Mesenchymal stem cell (in vitro differentiated cells and primary cell): Measurements from ENCODE around the gene SIGLEC1.
A peak's percentile ranks its signal among the peaks of the same experiment; 100 is the strongest.

Experiments
- DNase-seq: peaks from one replicate; pipeline ENCODE4 v3.0.0-alpha.2; 2013
- H2AFZ ChIP-seq: one replicate; pipeline ENCODE4 v1.6.1; 2013; ENCODE audit warnings: low read depth, mild to moderate bottlenecking, control low read depth, inconsistent platforms, low read length, moderate library complexity
- H2AK5ac ChIP-seq: 2 replicates; pipeline ENCODE4 v1.6.1; 2013; ENCODE audit warnings: low read length, moderate library complexity, mild to moderate bottlenecking, inconsistent platforms; ENCODE audit not compliant: severe bottlenecking
- H2BK120ac ChIP-seq: one replicate; pipeline ENCODE4 v1.6.1; 2013; ENCODE audit warnings: low read depth, mild to moderate bottlenecking, inconsistent platforms, low read length, moderate library complexity
- H2BK12ac ChIP-seq, 2 experiments: one replicate each; pipeline ENCODE4 v1.6.1; 2013; ENCODE audit warnings: inconsistent platforms in 2 of 2, low read length in 2 of 2, mild to moderate bottlenecking in 2 of 2, moderate library complexity in 2 of 2, control low read depth in 1 of 2
- H2BK15ac ChIP-seq: one replicate; pipeline ENCODE4 v1.6.1; 2013; ENCODE audit warnings: mild to moderate bottlenecking, low read depth, inconsistent platforms; ENCODE audit not compliant: poor library complexity, severe bottlenecking
- H2BK5ac ChIP-seq: 2 replicates; pipeline ENCODE4 v1.6.1; 2013; ENCODE audit warnings: low read depth, mild to moderate bottlenecking, low read length, control low read depth, inconsistent platforms; ENCODE audit not compliant: poor library complexity, severe bottlenecking
- H3K14ac ChIP-seq, 2 experiments: one replicate each; pipeline ENCODE4 v1.6.1; 2013; ENCODE audit warnings: inconsistent platforms in 2 of 2, low read length in 2 of 2, control low read depth in 1 of 2, mild to moderate bottlenecking in 1 of 2, moderate library complexity in 1 of 2
- H3K18ac ChIP-seq, 2 experiments: one replicate each; pipeline ENCODE4 v1.6.1; 2013; ENCODE audit warnings: inconsistent platforms in 2 of 2, low read length in 2 of 2, control low read depth in 1 of 2, low read depth in 1 of 2, mild to moderate bottlenecking in 1 of 2
- H3K23ac ChIP-seq, 2 experiments: one replicate each; pipeline ENCODE4 v1.6.1; 2013; ENCODE audit warnings: inconsistent platforms in 2 of 2, low read length in 2 of 2, mild to moderate bottlenecking in 2 of 2, moderate library complexity in 2 of 2, control low read depth in 1 of 2
- H3K27ac ChIP-seq: 2 replicates; pipeline ENCODE4 v1.5.1; 2013; ENCODE audit warnings: mild to moderate bottlenecking, moderate library complexity, low read length, control low read depth, inconsistent platforms; ENCODE audit not compliant: poor library complexity, severe bottlenecking
- H3K27me3 ChIP-seq, 2 experiments: 2 replicates each; pipeline versions ENCODE4 v1.6.1 to v1.7.0; 2013; ENCODE audit warnings: low read length in 2 of 2, mild to moderate bottlenecking in 2 of 2, moderate library complexity in 2 of 2, control low read depth in 1 of 2, inconsistent platforms in 1 of 2; ENCODE audit not compliant: control insufficient read depth in 1 of 2, insufficient read depth in 1 of 2
- H3K36me3 ChIP-seq, 2 experiments: 2 replicates each; pipeline versions ENCODE4 v1.6.1 to v1.7.0; 2013; ENCODE audit warnings: low read length in 2 of 2, control low read depth in 1 of 2, inconsistent platforms in 1 of 2, low read depth in 1 of 2, mild to moderate bottlenecking in 1 of 2; ENCODE audit not compliant: insufficient read depth in 2 of 2, control insufficient read depth in 1 of 2
- H3K4ac ChIP-seq, 2 experiments: one replicate each; pipeline ENCODE4 v1.6.1; 2013; ENCODE audit warnings: inconsistent platforms in 2 of 2, low read length in 2 of 2, mild to moderate bottlenecking in 2 of 2, moderate library complexity in 2 of 2, control low read depth in 1 of 2, low read depth in 1 of 2
- H3K4me1 ChIP-seq: 2 replicates; pipeline ENCODE4 v1.6.1; 2013; ENCODE audit warnings: low read depth, low read length, control low read depth; ENCODE audit not compliant: control insufficient read depth, insufficient read depth
- H3K4me2 ChIP-seq: 2 replicates; pipeline ENCODE4 v1.6.1; 2013; ENCODE audit warnings: low read length, mild to moderate bottlenecking, inconsistent platforms; ENCODE audit not compliant: poor library complexity, severe bottlenecking
- H3K4me3 ChIP-seq, 2 experiments: 2 replicates each; pipeline versions ENCODE4 v1.5.1 to v1.7.0; 2013; ENCODE audit warnings: low read length in 2 of 2, mild to moderate bottlenecking in 2 of 2, control low read depth in 1 of 2, low read depth in 1 of 2; ENCODE audit not compliant: insufficient read depth in 1 of 2
- H3K79me1 ChIP-seq: replicated peaks from 2 replicates; pipeline ENCODE4 v1.6.1; 2013; ENCODE audit warnings: mild to moderate bottlenecking, control low read depth, low read length, inconsistent platforms; ENCODE audit not compliant: poor library complexity, severe bottlenecking
- H3K9ac ChIP-seq: 2 replicates; pipeline ENCODE4 v1.7.0; 2013; ENCODE audit warnings: mild to moderate bottlenecking, low read length, moderate library complexity
- H3K9me3 ChIP-seq: 2 replicates; pipeline ENCODE4 v1.7.0; 2013; ENCODE audit warnings: mild to moderate bottlenecking, low read length; ENCODE audit not compliant: control insufficient read depth
- H4K8ac ChIP-seq: one replicate; pipeline ENCODE4 v1.6.1; 2013; ENCODE audit warnings: inconsistent platforms, mild to moderate bottlenecking, low read length, moderate library complexity
- H4K91ac ChIP-seq: one replicate; pipeline ENCODE4 v1.6.1; 2013; ENCODE audit warnings: mild to moderate bottlenecking, low read length, inconsistent platforms
- WGBS: methylation state at CpG from one replicate; pipeline ENCODE4 v1.1.7; 2013; ENCODE audit warnings: mixed read lengths; 5-methylcytosine and 5-hydroxymethylcytosine counted together

Gene SIGLEC1

DNA sequence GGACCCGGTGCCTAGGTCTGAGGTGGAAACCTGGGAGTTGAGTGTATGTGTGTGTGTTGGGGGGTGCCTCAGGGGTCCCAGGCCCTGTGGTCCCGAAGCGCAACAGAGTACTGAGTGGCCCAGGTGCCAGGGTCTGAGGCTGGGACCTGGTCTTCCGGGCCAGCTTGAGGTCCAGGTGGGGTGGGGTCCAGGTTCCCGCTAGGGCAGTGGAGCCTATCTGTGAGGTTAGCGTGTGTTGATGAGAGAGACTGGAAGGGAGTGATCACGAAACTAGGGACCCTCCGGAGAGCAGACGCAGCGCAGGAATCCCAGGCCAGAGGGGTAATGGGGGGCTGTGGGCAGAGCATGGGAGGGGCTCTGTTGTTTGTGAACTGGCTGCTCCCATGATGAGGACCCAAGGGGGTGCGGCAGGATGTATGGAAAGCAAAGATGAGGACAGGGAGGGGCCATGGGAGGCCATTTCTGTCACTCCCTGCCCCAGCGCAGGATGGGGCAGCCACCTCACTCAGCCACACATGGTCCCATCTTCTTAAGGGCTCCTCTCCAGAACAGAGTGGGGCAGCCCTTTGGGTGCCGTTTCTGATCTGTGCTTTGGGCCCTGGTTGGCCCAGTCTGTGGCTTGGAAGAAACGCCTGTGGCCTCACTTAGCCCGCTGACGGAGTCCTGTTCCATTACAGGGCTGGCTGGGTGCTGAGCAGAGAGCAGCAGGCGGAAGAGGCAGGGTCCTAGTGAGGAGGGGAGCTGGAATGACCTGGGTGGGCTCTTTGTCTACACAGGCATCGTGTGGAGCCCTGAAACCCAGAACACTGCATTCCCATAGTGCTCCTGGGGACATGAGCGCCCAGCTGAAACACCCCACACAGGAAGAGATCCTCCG, 21.0 kb upstream of the SIGLEC1 start:
- H3K36me3 ChIP-seq, result no peaks in the 10 kb centered on the region
- H3K4me3 ChIP-seq, result peak overlapping the region in 1 of 2 experiments; percentile 47
- H3K9me3 ChIP-seq, result no peaks in the 10 kb centered on the region
- no peak overlapping the region for H2BK120ac ChIP-seq
- 95% methylated on average over 19 of the region's 20 CpGs for WGBS
- peaks cover 6% of the 10 kb centered on the region for H3K4me1 ChIP-seq
- H3K4me2 ChIP-seq, result no peak overlapping the region
- H4K8ac ChIP-seq, result no peak overlapping the region
- peak overlapping the region in 1 of 2 experiments; percentile 56 for H2BK12ac ChIP-seq
- H2BK15ac ChIP-seq, result no peak overlapping the region
- H3K79me1 ChIP-seq, result no peaks in the 10 kb centered on the region
- no peak overlapping the region for H3K18ac ChIP-seq
- no peak overlapping the region for H2AK5ac ChIP-seq
- no peak overlapping the region for H2AFZ ChIP-seq
- peaks cover 32 to 58% of the 10 kb centered on the region in 2 experiments for H3K27me3 ChIP-seq
- no peak overlapping the region for H3K27ac ChIP-seq
- no peak overlapping the region for H2BK5ac ChIP-seq
- H3K9ac ChIP-seq, result peak overlapping the region; percentile 63
- no peak overlapping the region for H4K91ac ChIP-seq
- no peak overlapping the region for H3K23ac ChIP-seq
- no peak overlapping the region for H3K14ac ChIP-seq
- no peak for DNase-seq
- no peak overlapping the region for H3K4ac ChIP-seq

DNA sequence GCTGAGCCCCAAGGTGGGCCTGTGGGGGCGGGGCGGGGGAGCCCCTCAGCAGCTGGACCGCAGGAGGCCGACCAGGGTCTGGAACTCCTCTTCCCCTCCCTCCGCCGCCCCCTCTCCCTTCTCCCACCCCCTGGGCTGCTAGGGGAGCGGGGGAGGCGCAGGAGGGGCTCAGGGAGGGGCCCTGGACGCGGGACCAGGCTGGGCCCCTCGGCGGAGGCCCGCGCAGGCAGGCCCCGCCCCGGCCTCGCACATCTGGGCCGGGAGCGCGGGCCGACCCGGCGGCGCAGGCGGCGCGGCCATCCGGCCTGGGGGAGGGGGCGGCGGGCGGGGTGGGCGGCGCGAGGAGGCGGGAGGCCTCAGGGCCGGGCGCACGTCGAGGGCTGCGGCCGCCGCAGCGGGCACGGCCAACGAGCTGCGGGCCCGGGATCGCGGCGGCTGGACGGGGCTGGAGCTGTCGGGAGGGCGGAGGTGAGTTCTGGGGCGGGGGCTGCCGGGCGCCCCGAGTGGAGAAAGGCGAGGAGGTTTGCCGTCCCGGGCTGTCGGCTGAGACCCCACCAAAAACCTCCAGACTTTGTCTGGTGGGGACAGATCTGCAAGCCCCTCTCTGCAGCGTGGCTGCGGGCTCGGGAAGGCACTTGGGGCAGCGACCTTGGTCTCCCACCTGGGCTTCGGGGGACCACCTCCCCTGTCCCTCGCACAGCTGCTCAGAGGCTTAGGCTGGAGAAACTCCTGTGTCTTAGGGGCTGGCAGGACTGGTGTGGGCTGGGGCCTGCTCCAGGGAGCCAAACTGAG, 20.1 kb upstream of the SIGLEC1 start, which contains the start of gene HSPA12B:
Gene HSPA12B, plus strand, starts transcription at position 359 of the 792 bp plus-strand sequence. CDS start 5,990 bp downstream, outside the sequence.
- Histone ChIP-seq H3K79me1 (no peaks in the 10 kb centered on the region), H3K4me3 (peak within 1 kb of the TSS in 1 of 2 experiments; percentile 47), H3K36me3 (no peaks in the 10 kb centered on the region), H2BK15ac (peak within 1 kb of the TSS; percentile 49), H3K14ac (peak within 1 kb of the TSS in 1 of 2 experiments; percentile 28), H3K4ac (no peak within 1 kb of the TSS), H4K8ac (no peak within 1 kb of the TSS), H2BK12ac (peak within 1 kb of the TSS; percentile 21 to 56), H2AFZ (no peak within 1 kb of the TSS), H3K27me3 (peaks cover 32 to 66% of the 10 kb centered on the region in 2 experiments), H3K27ac (no peak within 1 kb of the TSS), H3K4me2 (no peak within 1 kb of the TSS), H3K23ac (no peak within 1 kb of the TSS), H3K18ac (peak within 1 kb of the TSS in 1 of 2 experiments; percentile 23), H4K91ac (no peak within 1 kb of the TSS), H2AK5ac (no peak within 1 kb of the TSS), H3K4me1 (peaks cover 6% of the 10 kb centered on the region), H3K9ac (peak within 1 kb of the TSS; percentile 63), H3K9me3 (no peaks in the 10 kb centered on the region), H2BK120ac (no peak within 1 kb of the TSS), H2BK5ac (no peak within 1 kb of the TSS)
- 13% methylated on average over 55 of the region's 67 CpGs for WGBS
- DNase-seq, result no peak

- H3K9me3 ChIP-seq, result no peaks in the 10 kb centered on the region
- no peaks in the 10 kb centered on the region for H3K36me3 ChIP-seq
- no peak overlapping the region for H4K91ac ChIP-seq
- no peak overlapping the region for H3K4me3 ChIP-seq
- no peak overlapping the region for H3K14ac ChIP-seq
- H2BK12ac ChIP-seq, result peak overlapping the region in 1 of 2 experiments; percentile 21
- H2AK5ac ChIP-seq, result no peak overlapping the region
- peak overlapping the region; percentile 15 for H2BK15ac ChIP-seq
- no peak overlapping the region for H3K18ac ChIP-seq
- no peak overlapping the region for H3K27ac ChIP-seq
- H3K79me1 ChIP-seq, result no peaks in the 10 kb centered on the region
- no peak overlapping the region for H2BK5ac ChIP-seq
- WGBS, result 68% methylated on average over 11 of the region's 16 CpGs
- no peak overlapping the region for H3K23ac ChIP-seq
- DNase-seq, result no peak
- H3K4ac ChIP-seq, result no peak overlapping the region
- peaks cover 6% of the 10 kb centered on the region for H3K4me1 ChIP-seq
- no peak overlapping the region for H2BK120ac ChIP-seq
- H3K9ac ChIP-seq, result no peak overlapping the region
- H3K27me3 ChIP-seq, result peaks cover 32 to 71% of the 10 kb centered on the region in 2 experiments
- no peak overlapping the region for H2AFZ ChIP-seq
- H4K8ac ChIP-seq, result no peak overlapping the region
- H3K4me2 ChIP-seq, result no peak overlapping the region
Observed at GRCh38 chr20:3731944-3732326, 19.5 kb upstream of the SIGLEC1 start.
